Anterior cingulate cortex (tissue), 58 donors: Measurements from ENCODE around the gene ACSL6.
A peak's percentile ranks its signal among the peaks of the same experiment; 100 is the strongest.

Experiments used
- DNase-seq, 58 donors: peaks; one replicate each; lab custom pipeline; 2025; lab: John Stamatoyannopoulos, UW

ACSL6 gene

GRCh38 chr5:131986161-131986912 is 25.1 kb downstream of the ACSL6 start:
- peak in 17 of 58 donors; percentile 11 to 68 (median 27) for DNase-seq

GRCh38 chr5:131984956-131985665 is 26.3 kb downstream of the ACSL6 start:
- peak in 11 of 58 donors; percentile 13 to 67 (median 32) for DNase-seq

- no peak for DNase-seq
Observed at GRCh38 chr5:131983244-131983771, 28.1 kb downstream of the ACSL6 start.

GRCh38 chr5:131981516-131981915 is 29.9 kb downstream of the ACSL6 start:
- no peak for DNase-seq

- DNase-seq, result no peak
Observed at GRCh38 chr5:131980696-131981095, 30.8 kb downstream of the ACSL6 start.

GRCh38 chr5:131979816-131980215 is 31.6 kb downstream of the ACSL6 start:
- DNase-seq, result peak in 16 of 58 donors; percentile 2 to 60 (median 26)

GRCh38 chr5:131977212-131977604 is 34.2 kb downstream of the ACSL6 start:
- peak in 2 of 58 donors; percentile 17 to 45 for DNase-seq

- DNase-seq, result peak in 4 of 58 donors; percentile 18 to 32 (median 25)
Observed at GRCh38 chr5:131976414-131977211, 34.8 kb downstream of the ACSL6 start.

GRCh38 chr5:131974956-131975726 is 36.3 kb downstream of the ACSL6 start:
- DNase-seq, result no peak

- DNase-seq, result no peak
Observed at GRCh38 chr5:131974622-131974955, 36.9 kb downstream of the ACSL6 start.

- no peak for DNase-seq
Observed at GRCh38 chr5:131974016-131974415, 37.4 kb downstream of the ACSL6 start.

GRCh38 chr5:131973089-131973712 is 38.3 kb downstream of the ACSL6 start:
- DNase-seq, result no peak

GRCh38 chr5:131968396-131968954 is 43.0 kb downstream of the ACSL6 start:
- no peak for DNase-seq

GRCh38 chr5:131966551-131966950 is 44.9 kb downstream of the ACSL6 start:
- DNase-seq, result no peak

- no peak for DNase-seq
Observed at GRCh38 chr5:131965826-131966415, 45.5 kb downstream of the ACSL6 start.

GRCh38 chr5:131959906-131960305 is 51.6 kb downstream of the ACSL6 start:
- no peak for DNase-seq

GRCh38 chr5:131959136-131959535 is 52.3 kb downstream of the ACSL6 start:
- no peak for DNase-seq

GRCh38 chr5:131957721-131958441 is 53.6 kb downstream of the ACSL6 start:
- DNase-seq, result peak in 26 of 58 donors; percentile 6 to 77 (median 22)
